Suprapubic skin (tissue), 4 donors: ENCODE results near the gene SHROOM3.

Experiments used
- EP300 ChIP-seq: sonication (generic); formaldehyde crosslinking; IDR thresholded peaks from one replicate; pipeline ENCODE4 v1.6.1; 2017; ENCODE audit warnings: antibody characterized with exemption
- POLR2A ChIP-seq, 2 donors: fragments of 450-650 bp; IDR thresholded peaks; one replicate each; pipeline ENCODE4 v1.6.1; 2017; ENCODE audit warnings: antibody characterized with exemption in 2 of 2, mild to moderate bottlenecking in 2 of 2, moderate library complexity in 2 of 2
- POLR2AphosphoS5 ChIP-seq, 3 donors: sonication (generic); formaldehyde crosslinking; IDR thresholded peaks; one replicate each; pipeline ENCODE4 v1.6.1; 2017; ENCODE audit warnings: antibody characterized with exemption in 3 of 3
- TF ChIP-seq, protein P1 (sequence below), 2 donors: fragments of 200-600 bp in 1 of 2; fragments of 450-650 bp in 1 of 2; sonication (generic) in 1 of 2; IDR thresholded peaks; one replicate each; pipeline ENCODE4 v1.5.1; 2016 to 2019; ENCODE audit warnings: antibody characterized with exemption in 2 of 2, mild to moderate bottlenecking in 1 of 2, moderate library complexity in 1 of 2

DNA sequence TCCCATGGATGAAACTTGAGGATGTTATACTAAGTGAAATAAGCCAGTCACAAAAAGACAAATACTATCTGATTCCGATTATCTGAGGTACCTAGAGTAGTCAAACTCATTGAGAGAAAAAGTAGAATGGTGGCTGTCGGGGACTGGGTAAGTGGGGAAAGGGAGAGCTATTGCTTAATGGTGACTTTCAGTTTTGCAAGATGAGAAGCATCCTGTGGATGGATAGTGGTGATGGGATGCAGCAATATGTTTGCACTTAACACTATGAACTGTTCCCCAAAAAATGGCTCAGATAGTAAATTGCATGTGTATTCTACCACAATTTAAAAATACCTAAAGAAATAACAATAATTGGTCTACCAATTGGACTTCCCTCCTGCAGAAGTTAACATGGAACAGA, 181.5 kb downstream of the SHROOM3 start:
- TF ChIP-seq, protein P1, sequence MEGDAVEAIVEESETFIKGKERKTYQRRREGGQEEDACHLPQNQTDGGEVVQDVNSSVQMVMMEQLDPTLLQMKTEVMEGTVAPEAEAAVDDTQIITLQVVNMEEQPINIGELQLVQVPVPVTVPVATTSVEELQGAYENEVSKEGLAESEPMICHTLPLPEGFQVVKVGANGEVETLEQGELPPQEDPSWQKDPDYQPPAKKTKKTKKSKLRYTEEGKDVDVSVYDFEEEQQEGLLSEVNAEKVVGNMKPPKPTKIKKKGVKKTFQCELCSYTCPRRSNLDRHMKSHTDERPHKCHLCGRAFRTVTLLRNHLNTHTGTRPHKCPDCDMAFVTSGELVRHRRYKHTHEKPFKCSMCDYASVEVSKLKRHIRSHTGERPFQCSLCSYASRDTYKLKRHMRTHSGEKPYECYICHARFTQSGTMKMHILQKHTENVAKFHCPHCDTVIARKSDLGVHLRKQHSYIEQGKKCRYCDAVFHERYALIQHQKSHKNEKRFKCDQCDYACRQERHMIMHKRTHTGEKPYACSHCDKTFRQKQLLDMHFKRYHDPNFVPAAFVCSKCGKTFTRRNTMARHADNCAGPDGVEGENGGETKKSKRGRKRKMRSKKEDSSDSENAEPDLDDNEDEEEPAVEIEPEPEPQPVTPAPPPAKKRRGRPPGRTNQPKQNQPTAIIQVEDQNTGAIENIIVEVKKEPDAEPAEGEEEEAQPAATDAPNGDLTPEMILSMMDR (IDR thresholded peaks at IDR 0.05), result no peak
- no peak for TF ChIP-seq POLR2AphosphoS5 (IDR thresholded peaks at IDR 0.05)
- TF ChIP-seq POLR2A (IDR thresholded peaks at IDR 0.05), result no peak
- TF ChIP-seq EP300, result no peak
